Measurements from ENCODE around the gene SCT.

SCT gene

DNA sequence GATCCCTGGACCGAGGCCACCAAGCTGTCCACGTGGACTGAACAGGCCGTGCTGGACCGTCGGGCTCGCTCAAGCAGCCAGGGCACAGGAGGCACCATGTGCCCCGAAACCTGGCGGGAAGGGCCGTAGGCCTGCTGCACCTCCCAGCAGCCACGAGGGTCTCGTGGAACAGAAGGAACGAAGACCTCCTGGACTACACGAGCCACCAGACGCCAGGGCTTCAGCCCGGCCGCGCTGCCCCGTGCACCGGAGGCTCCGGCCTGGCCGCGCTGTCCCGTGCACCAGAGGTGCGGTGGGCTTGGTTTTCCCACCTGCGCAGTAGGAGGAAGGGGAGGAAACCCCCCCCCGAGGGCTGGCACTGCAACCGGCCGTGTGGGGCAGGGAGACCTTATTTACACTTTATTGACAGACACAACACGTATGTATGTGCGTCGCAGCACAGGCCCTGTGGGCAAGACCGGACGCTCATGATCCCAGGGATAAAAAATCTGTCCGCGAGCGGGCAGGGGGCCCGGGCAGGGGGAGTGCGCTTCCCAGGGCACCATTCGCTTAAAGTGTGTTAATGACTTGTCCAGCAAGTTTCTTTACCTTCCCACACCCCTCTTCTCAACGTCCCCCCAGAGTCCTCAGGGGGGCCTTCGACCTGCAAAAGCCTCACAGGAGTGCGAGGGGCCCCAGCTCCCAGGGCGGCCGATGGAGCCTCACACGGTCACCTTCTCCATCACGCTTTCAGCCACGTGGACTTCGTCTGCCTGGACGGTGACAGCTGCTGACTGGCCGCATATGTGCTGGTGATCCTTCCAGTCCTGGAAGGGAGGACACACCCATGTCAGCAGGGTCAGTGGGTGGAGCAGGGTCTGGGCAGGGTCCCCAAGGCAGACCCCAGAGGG, 17.1 kb upstream of the SCT start:
- in situ Hi-C loops (cut with MboI; ENCODE audit: low sequenced_read_pairs) = no loop called here

DNA sequence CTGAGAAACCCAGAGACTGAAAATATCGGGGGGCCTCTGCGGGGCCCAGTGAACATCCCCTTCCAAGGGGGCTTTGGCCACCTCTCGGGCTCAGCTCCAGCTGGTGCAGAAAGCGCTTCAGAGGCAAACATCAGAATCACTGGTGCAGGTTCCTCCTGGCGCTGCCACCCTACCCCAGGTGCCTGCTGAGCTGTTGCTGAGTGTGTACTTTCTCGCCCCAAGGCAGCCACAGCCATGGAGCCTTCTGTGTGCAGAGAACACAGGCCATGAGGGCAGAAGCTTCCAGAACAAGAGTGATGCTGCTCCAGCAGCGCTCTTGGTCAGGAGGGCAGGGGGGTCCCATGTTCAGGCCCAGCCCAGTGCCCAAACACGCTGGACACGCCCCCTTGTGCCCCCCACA, 16.4 kb upstream of the SCT start:
- in situ Hi-C loops (cut with MboI; ENCODE audit: low sequenced_read_pairs) = no loop called here

DNA sequence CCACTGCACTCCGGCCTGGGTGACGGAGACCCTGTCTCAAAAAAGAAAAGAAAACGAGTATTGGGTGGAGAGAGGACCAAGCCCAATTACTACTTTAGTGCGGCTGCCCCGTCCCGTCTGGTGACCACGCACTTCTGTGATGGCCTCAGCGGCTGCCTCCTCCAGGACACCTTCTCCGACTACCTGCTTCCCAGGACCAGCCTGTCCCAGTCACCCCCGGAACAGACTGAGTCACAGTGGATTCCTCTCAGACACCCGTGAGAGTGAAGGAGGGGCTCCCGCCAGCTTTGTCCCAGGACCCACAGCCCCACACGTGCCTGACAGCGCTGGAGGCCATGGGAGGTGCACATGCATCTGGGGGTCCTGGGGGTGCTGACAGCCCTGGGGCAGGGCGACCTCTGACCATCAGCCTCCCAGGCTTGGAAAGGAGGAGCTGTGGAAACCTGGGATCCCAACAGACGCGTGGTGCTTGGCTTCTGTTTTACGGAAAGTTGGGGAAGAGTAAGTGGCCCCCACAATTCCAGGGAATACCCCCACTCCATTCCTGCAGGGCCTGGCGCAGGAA, 14.9 kb upstream of the SCT start:
- in situ Hi-C loops (cut with MboI; ENCODE audit: low sequenced_read_pairs) = no loop called here

DNA sequence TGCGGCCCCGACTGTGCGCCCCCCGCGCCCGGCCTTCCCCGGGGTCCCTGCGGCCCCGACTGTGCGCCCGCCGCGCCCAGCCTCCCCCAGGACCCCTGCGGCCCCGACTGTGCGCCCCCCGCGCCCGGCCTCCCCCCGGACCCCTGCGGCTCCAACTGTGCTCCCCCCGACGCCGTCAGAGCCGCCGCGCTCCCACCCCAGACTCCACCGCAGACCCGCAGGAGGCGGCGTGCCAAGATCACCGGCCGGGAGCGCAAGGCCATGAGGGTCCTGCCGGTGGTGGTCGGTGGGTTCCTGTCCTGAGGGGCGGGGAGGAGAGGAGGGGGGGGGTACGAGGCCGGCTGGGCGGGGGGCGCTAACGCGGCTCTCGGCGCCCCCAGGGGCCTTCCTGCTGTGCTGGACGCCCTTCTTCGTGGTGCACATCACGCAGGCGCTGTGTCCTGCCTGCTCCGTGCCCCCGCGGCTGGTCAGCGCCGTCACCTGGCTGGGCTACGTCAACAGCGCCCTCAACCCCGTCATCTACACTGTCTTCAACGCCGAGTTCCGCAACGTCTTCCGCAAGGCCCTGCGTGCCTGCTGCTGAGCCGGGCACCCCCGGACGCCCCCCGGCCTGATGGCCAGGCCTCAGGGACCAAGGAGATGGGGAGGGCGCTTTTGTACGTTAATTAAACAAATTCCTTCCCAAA, 13.2 kb upstream of the SCT start:
- in situ Hi-C loops (cut with MboI; ENCODE audit: low sequenced_read_pairs) = no loop called here

DNA sequence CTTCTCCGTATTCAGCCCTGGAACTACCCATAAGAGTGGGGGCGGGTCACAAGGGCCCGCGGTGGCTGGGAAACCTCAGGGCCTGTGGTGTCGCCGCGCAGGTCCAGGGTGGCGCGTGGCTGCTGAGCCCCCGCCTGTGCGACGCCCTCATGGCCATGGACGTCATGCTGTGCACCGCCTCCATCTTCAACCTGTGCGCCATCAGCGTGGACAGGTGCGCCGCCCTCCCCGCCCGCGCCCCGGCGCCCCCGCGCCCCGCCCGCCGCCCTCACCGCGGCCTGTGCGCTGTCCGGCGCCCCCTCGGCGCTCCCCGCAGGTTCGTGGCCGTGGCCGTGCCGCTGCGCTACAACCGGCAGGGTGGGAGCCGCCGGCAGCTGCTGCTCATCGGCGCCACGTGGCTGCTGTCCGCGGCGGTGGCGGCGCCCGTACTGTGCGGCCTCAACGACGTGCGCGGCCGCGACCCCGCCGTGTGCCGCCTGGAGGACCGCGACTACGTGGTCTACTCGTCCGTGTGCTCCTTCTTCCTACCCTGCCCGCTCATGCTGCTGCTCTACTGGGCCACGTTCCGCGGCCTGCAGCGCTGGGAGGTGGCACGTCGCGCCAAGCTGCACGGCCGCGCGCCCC, 12.5 kb upstream of the SCT start:
- in situ Hi-C loops (cut with MboI; ENCODE audit: low sequenced_read_pairs) = no loop called here

DNA sequence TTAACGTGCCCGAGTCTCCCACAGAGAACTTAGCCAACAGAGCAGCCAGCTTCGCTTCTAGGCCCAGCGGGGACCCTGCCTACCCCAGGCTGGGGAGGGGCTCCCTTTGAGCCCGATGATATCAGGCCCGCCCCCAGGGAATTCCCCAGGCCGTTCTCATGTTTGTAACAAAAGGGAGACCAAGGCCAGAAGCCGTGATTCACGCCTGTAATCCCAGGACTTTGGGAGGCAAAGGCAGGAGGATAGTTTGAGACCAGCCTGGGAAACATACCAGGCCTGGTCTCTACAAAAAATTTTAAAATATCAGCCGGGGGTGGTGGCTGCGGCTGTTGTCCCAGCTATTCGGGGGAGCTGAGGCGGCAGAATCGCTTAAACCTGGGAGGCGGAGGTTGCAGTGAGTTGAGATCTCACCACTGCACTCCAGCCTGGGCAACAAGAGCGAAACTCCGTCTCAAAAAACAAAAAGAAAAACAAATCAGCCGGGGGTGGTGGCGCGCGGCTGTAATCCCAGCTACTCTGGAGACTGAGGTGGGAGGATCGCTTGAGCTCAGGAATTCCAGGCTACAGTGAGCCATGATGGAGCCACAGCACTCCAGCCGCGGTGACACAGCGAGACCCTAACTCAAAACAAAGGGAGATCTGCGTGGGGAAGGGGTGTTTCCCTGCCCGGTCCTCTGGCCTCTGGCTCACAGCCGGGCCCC, 11.8 kb upstream of the SCT start:
- in situ Hi-C loops (cut with MboI; ENCODE audit: low sequenced_read_pairs) = no loop called here

DNA sequence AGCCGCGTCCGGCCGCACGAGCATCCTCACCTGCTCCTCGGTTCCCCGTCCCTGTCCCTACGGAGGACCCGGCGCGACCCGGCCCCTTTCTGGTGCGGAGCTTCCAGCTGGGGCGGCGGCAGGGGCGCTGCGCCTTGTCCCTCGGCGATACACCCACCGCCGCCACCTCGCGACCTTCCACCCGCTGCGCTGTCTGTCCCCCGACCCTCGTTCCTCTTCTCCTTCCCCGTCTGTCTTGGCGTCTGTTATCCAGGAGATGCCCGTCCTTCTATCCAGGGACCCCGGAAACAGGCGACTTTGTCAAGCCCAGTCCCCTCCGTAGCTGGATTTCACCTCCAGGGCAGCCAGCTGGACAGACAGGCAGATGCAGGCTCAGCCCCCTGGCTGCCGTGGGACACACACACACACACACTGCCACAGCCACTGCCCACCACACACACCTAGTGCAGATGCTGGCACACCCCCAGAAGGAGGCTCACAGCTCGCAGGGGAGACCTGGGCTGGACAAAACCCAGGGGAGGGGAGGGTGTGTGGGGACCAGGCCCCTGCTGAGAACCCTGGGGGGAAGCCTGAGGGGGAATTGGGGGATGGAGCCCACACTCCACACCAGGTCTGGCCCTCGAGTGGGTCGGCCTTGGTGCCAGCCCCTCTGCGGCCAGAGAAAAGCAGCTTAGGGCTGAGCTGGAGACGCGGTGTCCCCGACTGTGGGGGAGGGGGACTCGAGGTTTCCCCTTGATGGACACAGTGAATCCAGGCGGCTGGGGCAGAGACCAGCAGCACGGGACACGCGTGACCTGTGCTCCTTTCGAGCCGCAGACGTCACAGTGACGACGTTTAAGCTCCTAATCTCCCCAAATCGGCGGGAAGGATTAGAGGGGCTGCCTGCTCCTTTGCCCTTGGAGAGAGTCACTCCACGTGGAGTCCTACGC, 10.9 kb upstream of the SCT start:
- in situ Hi-C loops (cut with MboI; ENCODE audit: low sequenced_read_pairs) = no loop called here

DNA sequence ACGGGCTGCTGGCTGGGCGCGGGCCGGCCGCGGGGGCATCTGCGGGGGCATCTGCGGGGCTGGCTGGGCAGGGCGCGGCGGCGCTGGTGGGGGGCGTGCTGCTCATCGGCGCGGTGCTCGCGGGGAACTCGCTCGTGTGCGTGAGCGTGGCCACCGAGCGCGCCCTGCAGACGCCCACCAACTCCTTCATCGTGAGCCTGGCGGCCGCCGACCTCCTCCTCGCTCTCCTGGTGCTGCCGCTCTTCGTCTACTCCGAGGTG, 10.3 kb upstream of the SCT start:
- in situ Hi-C loops (cut with MboI; ENCODE audit: low sequenced_read_pairs) = no loop called here

DNA sequence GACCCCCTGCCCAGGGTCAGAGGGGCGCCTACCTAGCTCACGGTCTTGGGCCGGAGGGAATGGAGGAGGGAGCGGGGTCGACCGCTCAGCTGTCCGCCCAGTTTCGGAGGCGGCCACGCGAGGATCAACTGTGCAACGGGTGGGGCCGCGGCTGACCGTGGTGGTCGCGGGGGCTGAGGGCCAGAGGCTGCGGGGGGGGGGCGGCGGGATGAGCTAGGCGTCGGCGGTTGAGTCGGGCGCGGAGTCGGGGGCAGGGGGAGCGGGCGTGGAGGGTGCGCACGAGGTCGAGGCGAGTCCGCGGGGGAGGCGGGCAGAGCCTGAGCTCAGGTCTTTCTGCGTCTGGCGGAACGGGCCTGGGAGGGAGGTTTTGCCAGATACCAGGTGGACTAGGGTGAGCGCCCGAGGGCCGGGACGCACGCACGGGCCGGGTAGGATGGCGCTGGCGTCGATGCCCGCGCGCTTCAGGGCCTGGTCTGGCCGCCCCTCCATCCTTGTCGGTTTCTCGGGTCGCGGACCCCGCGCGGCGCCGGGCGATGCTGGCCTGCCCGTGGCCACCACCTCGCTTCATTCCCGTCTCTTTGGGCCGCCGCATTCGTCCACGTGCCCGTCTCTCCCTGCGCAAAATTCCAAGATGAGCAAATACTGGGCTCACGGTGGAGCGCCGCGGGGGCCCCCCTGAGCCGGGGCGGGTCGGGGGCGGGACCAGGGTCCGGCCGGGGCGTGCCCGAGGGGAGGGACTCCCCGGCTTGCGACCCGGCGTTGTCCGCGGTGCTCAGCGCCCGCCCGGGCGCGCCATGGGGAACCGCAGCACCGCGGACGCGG, 9.7 kb upstream of the SCT start, which contains the start of gene DRD4:
Gene DRD4 (plus strand): TSS at position 759 of the 822 bp plus-strand sequence. CDS start 36 bp downstream, at position 795.
- in situ Hi-C loops (cut with MboI; ENCODE audit: low sequenced_read_pairs) = no loop called here

DNA sequence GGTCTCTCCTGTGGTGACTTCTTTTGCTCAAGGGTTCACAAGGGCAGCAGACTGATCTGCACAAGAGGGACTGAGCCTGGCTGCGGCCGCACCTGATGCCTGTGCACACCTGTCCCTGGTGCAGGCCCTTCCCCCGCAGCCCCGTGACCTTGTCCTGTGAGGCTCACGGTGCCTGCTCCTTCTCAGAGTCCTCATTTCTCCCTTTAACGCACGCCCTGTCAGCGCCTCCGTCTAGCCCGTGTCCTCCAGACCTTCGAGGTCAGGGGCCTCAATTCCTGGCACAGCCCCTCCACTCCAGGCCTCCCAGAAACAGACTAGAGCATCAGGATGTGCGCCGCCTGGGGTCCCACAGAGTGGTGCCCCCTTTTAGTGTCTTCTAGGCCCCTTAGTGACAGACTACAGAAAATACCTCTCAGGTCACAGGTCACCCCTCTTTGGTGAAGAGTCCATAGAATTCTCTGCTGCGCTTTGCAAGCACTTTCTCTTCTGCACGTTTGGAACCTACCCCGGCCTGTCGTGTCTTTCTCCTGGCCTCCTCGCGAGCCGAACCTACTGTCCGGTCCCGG, 9.0 kb upstream of the SCT start:
- in situ Hi-C loops (cut with MboI; ENCODE audit: low sequenced_read_pairs) = no loop called here

DNA sequence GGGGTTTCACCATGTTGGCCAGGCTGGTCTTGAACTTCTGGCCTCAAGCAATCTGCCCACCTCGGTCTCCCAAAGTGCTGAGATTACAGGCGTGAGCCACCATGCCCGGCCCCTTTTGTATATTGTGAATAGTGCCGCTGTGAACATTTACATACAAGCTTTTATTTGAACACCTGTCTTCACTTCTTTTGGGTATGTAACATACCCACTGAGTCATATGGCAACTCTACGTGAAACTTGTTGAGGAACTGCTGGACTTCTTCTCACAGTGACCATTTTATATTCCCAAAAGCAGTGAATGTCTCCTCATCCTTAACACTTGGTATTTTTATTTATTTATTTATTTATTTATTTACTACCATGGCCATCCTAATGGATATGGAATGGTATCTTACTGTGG, 3.9 kb upstream of the SCT start:
- in situ Hi-C loops (cut with MboI; ENCODE audit: low sequenced_read_pairs) = no loop called here

DNA sequence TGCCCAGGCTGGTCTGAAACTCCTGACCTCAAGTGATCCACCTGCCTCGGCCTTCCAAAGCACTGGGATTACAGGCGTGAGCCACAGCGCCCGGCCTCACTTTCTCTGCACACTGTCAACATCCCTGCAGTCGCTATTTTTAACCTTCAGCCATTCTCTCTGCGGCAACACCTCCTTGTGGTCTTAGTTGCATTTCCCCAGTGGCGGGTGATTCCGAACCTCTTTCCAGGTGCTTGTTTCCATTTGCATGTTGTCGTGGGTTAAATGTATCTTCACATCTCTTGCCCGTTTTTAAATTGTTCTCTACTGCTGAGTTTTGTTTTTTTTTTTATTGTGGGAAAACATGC, 2.2 kb upstream of the SCT start:
- in situ Hi-C loops (cut with MboI; ENCODE audit: low sequenced_read_pairs) = no loop called here

DNA sequence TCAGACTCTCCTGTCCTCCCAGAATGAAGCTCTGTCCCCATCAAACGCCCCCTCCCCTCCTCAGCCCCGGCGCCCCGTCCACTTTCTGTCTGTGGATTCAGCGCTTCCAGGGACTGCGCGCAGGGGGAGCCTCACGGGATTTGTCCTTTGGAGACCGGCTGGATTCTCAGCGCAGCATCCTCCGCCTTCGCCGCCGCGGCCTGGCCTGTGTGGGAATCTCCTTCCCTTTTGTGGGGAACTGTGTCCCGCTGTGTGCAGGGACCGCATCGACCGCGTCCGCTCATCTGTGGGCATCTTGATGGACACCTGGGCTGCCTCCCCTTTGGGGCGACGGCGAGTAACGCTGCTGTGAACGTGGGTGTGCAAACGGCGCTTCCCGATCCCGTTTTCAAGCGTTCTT, 1.1 kb upstream of the SCT start:
- in situ Hi-C loops (cut with MboI; ENCODE audit: low sequenced_read_pairs) = no loop called here

DNA sequence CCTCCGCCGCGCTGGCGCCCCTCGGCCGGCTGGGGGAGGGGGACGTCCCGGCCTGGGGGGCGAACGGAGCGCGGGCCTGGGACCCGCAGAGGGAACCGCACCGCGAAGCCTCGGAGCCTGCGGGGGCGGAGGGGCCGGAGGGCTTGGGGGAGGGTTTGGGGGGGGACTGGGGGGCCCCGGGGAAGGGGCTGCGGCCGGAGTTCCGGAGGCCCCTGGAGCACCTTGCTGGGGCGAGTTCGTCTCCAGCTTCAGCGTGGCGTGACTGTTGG, 261 bp upstream of the SCT start:
- in situ Hi-C loops (cut with MboI; ENCODE audit: low sequenced_read_pairs) = no loop called here

DNA sequence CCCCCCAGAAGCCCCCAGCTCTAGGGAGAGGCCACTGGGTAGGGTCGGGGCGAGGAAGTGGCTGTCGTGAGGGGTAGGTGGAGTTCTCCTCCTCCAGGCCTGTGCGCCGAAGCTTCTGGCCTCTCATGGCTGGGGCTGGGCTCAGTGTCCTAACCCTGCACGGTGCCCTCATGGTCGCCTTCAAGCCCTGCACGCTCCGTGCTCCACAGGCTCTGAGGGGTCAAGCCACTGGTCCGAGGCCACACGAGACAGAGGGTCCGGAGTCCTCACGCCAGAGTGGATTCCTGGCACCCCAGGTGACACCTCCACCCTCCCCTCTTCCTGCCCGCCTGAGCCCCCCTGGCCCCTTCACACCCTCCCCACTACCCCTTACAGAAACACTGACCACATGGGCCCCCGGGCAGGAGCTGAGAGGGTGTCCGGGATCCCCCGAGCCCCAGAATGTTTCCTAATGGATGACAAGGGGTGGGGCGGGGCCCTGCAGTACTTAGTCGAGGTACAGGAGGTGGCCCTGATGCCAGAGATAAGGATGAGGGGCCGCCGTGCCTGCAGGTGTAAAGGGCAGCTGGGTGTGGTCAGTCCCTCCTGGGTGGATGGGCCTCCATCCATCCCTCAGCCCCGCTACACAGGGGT, 1.2 kb downstream of the SCT start:
- in situ Hi-C loops (cut with MboI; ENCODE audit: low sequenced_read_pairs) = no loop called here

DNA sequence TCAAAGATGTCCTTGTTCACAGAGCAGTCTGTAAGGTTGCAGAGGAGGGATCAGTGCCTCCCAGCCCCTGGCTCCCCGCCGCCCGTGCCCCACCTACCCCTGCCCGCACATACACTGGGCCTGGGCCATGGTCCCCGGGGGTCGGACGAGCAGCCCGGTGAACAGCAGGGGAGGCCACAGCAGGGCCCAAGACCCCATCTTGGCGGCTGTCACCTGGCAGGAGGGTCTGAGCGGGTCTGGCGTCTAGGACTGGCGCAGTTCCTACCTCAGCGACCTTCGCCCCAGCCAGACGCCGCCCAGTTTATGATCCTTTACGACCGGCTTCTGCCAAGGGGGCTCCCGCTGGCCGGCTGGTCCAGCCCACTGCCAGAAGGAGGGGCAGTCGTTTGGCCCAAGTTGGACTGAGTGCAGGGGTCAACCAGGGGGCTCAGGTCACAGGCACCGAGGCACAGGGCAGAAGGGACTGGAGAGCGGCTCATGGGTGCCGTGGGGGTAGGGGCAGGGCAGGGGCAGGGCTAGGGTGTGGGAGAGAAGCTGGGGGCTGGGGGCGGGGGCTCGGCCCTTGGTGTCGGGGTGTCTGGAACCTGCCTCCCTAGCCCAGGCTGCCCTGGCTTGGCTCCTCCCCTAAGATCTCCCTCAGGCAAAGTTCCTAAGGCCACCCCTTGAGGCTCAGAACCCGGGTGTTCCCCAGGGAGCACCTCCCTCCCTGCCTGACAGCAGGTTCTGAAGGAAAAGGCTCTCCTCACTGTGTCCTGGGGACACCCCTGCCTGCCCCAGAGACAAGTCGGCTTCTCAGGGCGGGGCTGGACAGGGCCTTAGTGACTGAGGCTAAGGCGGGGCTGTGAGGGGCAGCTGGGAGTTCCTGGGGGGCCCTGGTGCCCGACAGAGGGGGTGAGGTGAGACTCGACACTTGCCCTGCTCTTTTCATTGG, 2.0 kb downstream of the SCT start, which contains the start of gene CDHR5:
Gene CDHR5 (minus strand): TSS at position 251 of the 931 bp plus-strand sequence. CDS start 53 bp downstream, at position 198.
- in situ Hi-C loops (cut with MboI; ENCODE audit: low sequenced_read_pairs) = no loop called here

DNA sequence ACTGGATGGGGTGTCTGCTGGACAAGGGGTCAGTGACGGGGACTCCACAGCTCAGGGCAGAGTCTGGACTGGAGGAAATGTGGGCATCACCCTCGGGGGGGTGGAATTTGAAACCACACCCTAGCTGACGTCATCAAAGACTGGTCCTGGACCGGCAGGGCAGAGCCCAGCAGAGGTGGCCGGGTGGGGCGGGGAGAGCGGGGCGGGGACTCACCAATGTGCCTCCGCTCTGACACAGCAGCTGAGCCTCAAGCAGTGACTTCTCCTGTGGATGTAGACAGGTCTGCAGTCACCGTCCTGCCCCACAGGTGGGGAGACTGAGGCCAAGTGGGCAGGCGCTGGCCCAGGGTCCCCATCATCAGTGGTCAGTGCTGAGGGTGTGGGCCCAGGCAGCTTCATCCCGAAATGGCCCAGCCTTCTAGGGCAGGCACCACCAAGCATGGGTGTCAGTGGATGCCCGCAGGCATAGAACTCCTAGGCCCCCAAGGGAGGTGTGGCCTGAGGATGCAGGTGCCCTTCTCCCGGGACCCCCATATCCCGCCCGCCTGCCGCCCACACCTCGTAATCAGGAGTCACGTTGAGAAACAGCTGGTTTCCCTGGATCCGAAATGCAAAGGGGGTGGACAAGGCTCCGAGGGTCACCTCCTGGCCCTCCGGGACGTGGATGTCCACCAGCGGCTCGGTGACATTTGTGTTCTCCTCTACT, 2.8 kb downstream of the SCT start:
- in situ Hi-C loops (cut with MboI; ENCODE audit: low sequenced_read_pairs) = no loop called here

Data from hTERT RPE-1 (cell line).